ENCODE results near the gene TAF1L. TPM values are rescaled to one million over a fixed set of nuclear protein-coding genes. Genes with fewer than 3 reads are reported as not detected.

TAF1L gene
- total and polyA plus RNA-seq, 2 of the 13 experiments (the other 11 are each of a cell fraction or from before 2014, with no cell fraction given) = not detected

DNA sequence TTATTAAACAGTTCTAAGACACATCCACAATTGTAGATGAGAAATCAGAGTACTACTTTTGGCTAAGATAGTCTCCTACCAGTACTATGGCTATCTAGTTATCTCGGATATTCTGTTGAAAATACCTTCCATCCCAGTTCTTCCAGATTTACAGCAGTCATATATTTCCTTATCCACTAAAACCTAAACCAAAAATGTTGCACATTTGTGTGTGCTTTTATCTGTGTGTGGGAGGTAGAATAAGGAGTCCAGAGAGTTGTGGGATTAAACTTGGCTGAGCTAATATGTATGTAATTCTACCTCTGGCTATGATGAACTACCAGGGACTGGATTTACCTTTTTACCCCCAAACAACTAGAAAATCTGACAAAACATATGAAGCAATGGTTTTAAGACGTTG is 45.0 kb downstream of the TAF1L start:
- no TSS peak for BruUV-seq (replicated peaks)

More for the DNA sequence above, 45.0 kb downstream of the TAF1L start:
- CTCF ChIA-PET (ENCODE audit: low intra/inter-chr PET ratio, low total read pairs) = no interaction called here
- ATAC-seq (no peak), FAIRE-seq (no peak), DNase-seq (ENCODE audit: low spot score) (no peak)
- in situ Hi-C loops (cut with HindIII; ENCODE audit: extremely low pct_ligation_motif_present, low pct_unique_long_range_greater_than_20kb) (no loop called here), intact Hi-C loops (cut with micrococcal nuclease; ENCODE audit: unreplicated experiment) (no loop called here)
- H3K36me3 ChIP-seq (replicated peaks in 1 of 2; ENCODE audit: control insufficient read depth in 1 of 2, insufficient read depth in 2 of 2, low read length in 2 of 2) = no peaks in the 10 kb centered on the region
- no peak overlapping the region for H2AFZ ChIP-seq (ENCODE audit: low read length)
- WGBS (ENCODE audit: low lambda C conversion rate) = 0% methylated on average over 2 of the region's 2 CpGs
- H3K27ac ChIP-seq (ENCODE audit: extremely low read length, insufficient read depth, low read length) = no peak overlapping the region
- no peak overlapping the region for H3K4me3 ChIP-seq (replicated peaks in 1 of 3; ENCODE audit: insufficient read depth in 1 of 3, low read depth in 2 of 3, low read length in 3 of 3)
- H3K9me3 ChIP-seq (ENCODE audit: low read length) = no peaks in the 10 kb centered on the region
- no peaks in the 10 kb centered on the region for H3K79me2 ChIP-seq (ENCODE audit: insufficient read depth, low read length)
- H3K4me1 ChIP-seq (ENCODE audit: insufficient read depth, low read length) = no peaks in the 10 kb centered on the region
- H3K9ac ChIP-seq (ENCODE audit: insufficient read depth, low read depth, low read length) = no peak overlapping the region
- TF ChIP-seq ZNF678 (CRISPR knock-in tag; IDR thresholded peaks at IDR 0.05) = no peak
- TF ChIP-seq FIP1L1 (IDR thresholded peaks at IDR 0.05; ENCODE audit: borderline replicate concordance, insufficient read depth, low read depth, low read length) = no peak
- TF ChIP-seq, protein P1, sequence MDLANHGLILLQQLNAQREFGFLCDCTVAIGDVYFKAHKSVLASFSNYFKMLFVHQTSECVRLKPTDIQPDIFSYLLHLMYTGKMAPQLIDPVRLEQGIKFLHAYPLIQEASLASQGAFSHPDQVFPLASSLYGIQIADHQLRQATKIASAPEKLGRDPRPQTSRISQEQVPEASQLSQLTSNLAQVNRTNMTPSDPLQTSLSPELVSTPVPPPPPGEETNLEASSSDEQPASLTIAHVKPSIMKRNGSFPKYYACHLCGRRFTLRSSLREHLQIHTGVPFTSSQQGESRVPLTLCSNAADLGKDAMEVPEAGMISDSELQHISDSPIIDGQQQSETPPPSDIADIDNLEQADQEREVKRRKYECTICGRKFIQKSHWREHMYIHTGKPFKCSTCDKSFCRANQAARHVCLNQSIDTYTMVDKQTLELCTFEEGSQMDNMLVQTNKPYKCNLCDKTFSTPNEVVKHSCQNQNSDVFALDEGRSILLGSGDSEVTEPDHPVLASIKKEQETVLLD (CRISPR knock-in tag; IDR thresholded peaks at IDR 0.05; ENCODE audit: low read depth) = no peak
- TF ChIP-seq, protein P2, sequence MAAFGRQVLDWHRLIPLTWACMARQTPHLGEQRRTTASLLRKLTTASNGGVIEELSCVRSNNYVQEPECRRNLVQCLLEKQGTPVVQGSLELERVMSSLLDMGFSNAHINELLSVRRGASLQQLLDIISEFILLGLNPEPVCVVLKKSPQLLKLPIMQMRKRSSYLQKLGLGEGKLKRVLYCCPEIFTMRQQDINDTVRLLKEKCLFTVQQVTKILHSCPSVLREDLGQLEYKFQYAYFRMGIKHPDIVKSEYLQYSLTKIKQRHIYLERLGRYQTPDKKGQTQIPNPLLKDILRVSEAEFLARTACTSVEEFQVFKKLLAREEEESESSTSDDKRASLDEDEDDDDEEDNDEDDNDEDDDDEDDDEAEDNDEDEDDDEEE (CRISPR knock-in tag; IDR thresholded peaks at IDR 0.05) = no peak
- no peak for TF ChIP-seq MAZ (IDR thresholded peaks at IDR 0.05; ENCODE audit: borderline replicate concordance, low read depth, low read length)
- no peak for TF ChIP-seq MAZ (CRISPR knock-in tag; IDR thresholded peaks at IDR 0.05; ENCODE audit: low read depth)
- TF ChIP-seq SMARCE1 (IDR thresholded peaks at IDR 0.05; ENCODE audit: borderline replicate concordance) = no peak
- no peak for TF ChIP-seq ATF1 (CRISPR knock-in tag; IDR thresholded peaks at IDR 0.05)
- no peak for TF ChIP-seq ZBTB1 (CRISPR knock-in tag; IDR thresholded peaks at IDR 0.05; ENCODE audit: borderline replicate concordance)
- no peak for TF ChIP-seq NCOR1 (IDR thresholded peaks at IDR 0.05; ENCODE audit: borderline replicate concordance, low read length)
- TF ChIP-seq ELF1 (CRISPR knock-in tag; IDR thresholded peaks at IDR 0.05) = no peak
- no peak for TF ChIP-seq ZNF713 (CRISPR knock-in tag; IDR thresholded peaks at IDR 0.05)
- TF ChIP-seq, protein P3, sequence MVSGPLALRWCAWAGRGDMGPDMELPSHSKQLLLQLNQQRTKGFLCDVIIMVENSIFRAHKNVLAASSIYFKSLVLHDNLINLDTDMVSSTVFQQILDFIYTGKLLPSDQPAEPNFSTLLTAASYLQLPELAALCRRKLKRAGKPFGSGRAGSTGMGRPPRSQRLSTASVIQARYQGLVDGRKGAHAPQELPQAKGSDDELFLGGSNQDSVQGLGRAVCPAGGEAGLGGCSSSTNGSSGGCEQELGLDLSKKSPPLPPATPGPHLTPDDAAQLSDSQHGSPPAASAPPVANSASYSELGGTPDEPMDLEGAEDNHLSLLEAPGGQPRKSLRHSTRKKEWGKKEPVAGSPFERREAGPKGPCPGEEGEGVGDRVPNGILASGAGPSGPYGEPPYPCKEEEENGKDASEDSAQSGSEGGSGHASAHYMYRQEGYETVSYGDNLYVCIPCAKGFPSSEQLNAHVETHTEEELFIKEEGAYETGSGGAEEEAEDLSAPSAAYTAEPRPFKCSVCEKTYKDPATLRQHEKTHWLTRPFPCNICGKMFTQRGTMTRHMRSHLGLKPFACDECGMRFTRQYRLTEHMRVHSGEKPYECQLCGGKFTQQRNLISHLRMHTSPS (CRISPR knock-in tag; IDR thresholded peaks at IDR 0.05; ENCODE audit: low read depth) = no peak
- TF ChIP-seq, protein P4, sequence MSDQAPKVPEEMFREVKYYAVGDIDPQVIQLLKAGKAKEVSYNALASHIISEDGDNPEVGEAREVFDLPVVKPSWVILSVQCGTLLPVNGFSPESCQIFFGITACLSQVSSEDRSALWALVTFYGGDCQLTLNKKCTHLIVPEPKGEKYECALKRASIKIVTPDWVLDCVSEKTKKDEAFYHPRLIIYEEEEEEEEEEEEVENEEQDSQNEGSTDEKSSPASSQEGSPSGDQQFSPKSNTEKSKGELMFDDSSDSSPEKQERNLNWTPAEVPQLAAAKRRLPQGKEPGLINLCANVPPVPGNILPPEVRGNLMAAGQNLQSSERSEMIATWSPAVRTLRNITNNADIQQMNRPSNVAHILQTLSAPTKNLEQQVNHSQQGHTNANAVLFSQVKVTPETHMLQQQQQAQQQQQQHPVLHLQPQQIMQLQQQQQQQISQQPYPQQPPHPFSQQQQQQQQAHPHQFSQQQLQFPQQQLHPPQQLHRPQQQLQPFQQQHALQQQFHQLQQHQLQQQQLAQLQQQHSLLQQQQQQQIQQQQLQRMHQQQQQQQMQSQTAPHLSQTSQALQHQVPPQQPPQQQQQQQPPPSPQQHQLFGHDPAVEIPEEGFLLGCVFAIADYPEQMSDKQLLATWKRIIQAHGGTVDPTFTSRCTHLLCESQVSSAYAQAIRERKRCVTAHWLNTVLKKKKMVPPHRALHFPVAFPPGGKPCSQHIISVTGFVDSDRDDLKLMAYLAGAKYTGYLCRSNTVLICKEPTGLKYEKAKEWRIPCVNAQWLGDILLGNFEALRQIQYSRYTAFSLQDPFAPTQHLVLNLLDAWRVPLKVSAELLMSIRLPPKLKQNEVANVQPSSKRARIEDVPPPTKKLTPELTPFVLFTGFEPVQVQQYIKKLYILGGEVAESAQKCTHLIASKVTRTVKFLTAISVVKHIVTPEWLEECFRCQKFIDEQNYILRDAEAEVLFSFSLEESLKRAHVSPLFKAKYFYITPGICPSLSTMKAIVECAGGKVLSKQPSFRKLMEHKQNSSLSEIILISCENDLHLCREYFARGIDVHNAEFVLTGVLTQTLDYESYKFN (CRISPR knock-in tag; conservative IDR thresholded peaks at IDR 0.05) = no peak
- no peak for TF ChIP-seq RBFOX2 (IDR thresholded peaks at IDR 0.05; ENCODE audit: low read depth, low read length)
- no peaks in the 10 kb centered on the region for H3K27me3 ChIP-seq (ENCODE audit: control insufficient read depth in 1 of 2, insufficient read depth in 2 of 2, low read length in 2 of 2)
- no peak overlapping the region for H3K4me2 ChIP-seq (ENCODE audit: low read depth, low read length)
- POLR2A ChIA-PET = no interaction called here
- H4K20me1 ChIP-seq (ENCODE audit: insufficient read depth, low read length) = no peaks in the 10 kb centered on the region
